A549 (cell line): Measurements from ENCODE around the gene FAM221B.

Experiments used
- BCL3 ChIP-seq: fragments of >200 bp; sonication (Bioruptor Twin); formaldehyde crosslinking; IDR thresholded peaks from 3 replicates; pipeline ENCODE4 v1.6.1; 2016
- BHLHE40 ChIP-seq: IDR thresholded peaks from 2 replicates; pipeline ENCODE4 v1.6.1; 2012; ENCODE audit warnings: low read depth, low read length, inconsistent platforms
- CTCF ChIP-seq: fragments of >200 bp; sonication (Bioruptor Twin); formaldehyde crosslinking; IDR thresholded peaks from 3 replicates; pipeline ENCODE4 v1.5.1; 2016
- EP300 ChIP-seq, 2 experiments: fragments of >200 bp; sonication (Bioruptor Twin); formaldehyde crosslinking; IDR thresholded peaks; 2 replicates in 1 of 2; 3 replicates in 1 of 2; pipeline ENCODE4 v1.6.1; 2016 to 2017
- ESRRA ChIP-seq: fragments of 150-350 bp; IDR thresholded peaks from 2 replicates; pipeline ENCODE4 v1.6.1; 2014; ENCODE audit warnings: mild to moderate bottlenecking, low read length, borderline replicate concordance
- HEYL ChIP-seq: fragments of 250-450 bp; sonication (Bioruptor Pico); IDR thresholded peaks from 2 replicates; pipeline ENCODE4 v1.8.0; 2021; ENCODE audit warnings: mild to moderate bottlenecking, moderate library complexity
- NR3C1 ChIP-seq: fragments of >200 bp; sonication (Bioruptor Twin); formaldehyde crosslinking; IDR thresholded peaks from 3 replicates; pipeline ENCODE4 v1.6.1; 2017
- PBX3 ChIP-seq: IDR thresholded peaks from 2 replicates; pipeline ENCODE4 v1.6.1; 2012
- POLR2A ChIP-seq: IDR thresholded peaks from 2 replicates; pipeline ENCODE4 v1.6.1; 2012; ENCODE audit warnings: mild to moderate bottlenecking, low read length
- POLR2AphosphoS2 ChIP-seq: conservative IDR thresholded peaks from 2 replicates; pipeline ENCODE4 v1.6.1; 2012; ENCODE audit warnings: low read length, improper control_type of control experiment, inconsistent platforms
- RAD21 ChIP-seq, 2 experiments: fragments of >200 bp in 1 of 2; sonication (Bioruptor Twin) in 1 of 2; formaldehyde crosslinking in 1 of 2; IDR thresholded peaks in 1 of 2; conservative IDR thresholded peaks in 1 of 2; 2 replicates in 1 of 2; 3 replicates in 1 of 2; pipeline ENCODE4 v1.6.1; 2012 to 2018; ENCODE audit warnings: inconsistent platforms in 1 of 2
- SMC3 ChIP-seq: fragments of >200 bp; sonication (Bioruptor Twin); formaldehyde crosslinking; IDR thresholded peaks from 3 replicates; pipeline ENCODE4 v1.6.1; 2018; ENCODE audit warnings: inconsistent platforms
- TP53 ChIP-seq: fragments of 250-450 bp; sonication (Bioruptor Pico); IDR thresholded peaks from 2 replicates; pipeline ENCODE4 v1.5.0; 2021; ENCODE audit warnings: mild to moderate bottlenecking, moderate library complexity
- ZFP36 ChIP-seq: fragments of 450-650 bp; IDR thresholded peaks from 2 replicates; pipeline ENCODE4 v1.6.1; 2014; ENCODE audit warnings: borderline replicate concordance; ENCODE audit not compliant: partially characterized antibody

- TF ChIP-seq CTCF (no peak), PBX3 (no peak), SMC3 (no peak), ESRRA (no peak), EP300 (IDR thresholded peaks at IDR 0.05) (no peak), POLR2A (no peak), POLR2AphosphoS2 (no peak), BHLHE40 (no peak), ZFP36 (no peak), BCL3 (no peak), TP53 (CRISPR knock-in tag) (no peak), HEYL (CRISPR knock-in tag) (no peak), RAD21 (conservative IDR thresholded peaks at IDR 0.05 in 1 of 2, IDR thresholded peaks at IDR 0.05 in 1 of 2) (no peak), NR3C1 (no peak)
Measured at GRCh38 chr9:35769763-35770162, 58.8 kb downstream of the FAM221B start.
